ENCODE results near the gene IMMT.

DNA sequence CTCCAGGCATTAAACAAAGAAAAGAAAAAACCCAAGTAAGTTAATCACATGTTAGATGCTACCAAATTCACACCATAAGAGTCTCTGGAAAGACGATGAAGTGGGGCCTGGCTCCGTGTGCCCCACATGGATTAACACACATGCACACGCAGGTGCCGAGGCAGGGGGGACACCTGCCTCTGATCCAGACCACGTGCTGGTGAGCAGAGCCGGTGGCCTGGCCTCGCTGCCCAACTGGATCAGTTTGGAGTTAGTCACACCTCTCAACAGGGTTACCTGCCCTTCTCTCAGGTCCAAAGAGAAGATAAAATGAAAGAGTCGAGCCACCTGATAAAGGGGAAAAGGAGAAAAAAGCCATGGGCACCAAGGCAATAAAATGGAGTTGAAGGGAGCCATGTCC, 44.5 kb upstream of the IMMT start:
- TF ChIP-seq POLR2A (IDR thresholded peaks at IDR 0.05; ENCODE audit: low read length) = no peak
- no peak for TF ChIP-seq GATA1 (IDR thresholded peaks at IDR 0.05; ENCODE audit: low read depth, low read length)
